GM19193 (cell line): ENCODE measurements around the gene ELMOD3.
A peak's percentile ranks its signal among the peaks of the same experiment; 100 is the strongest.

Experiments used
- POLR2A ChIP-seq: IDR thresholded peaks from 4 replicates; pipeline ENCODE4 v1.6.1; 2011; ENCODE audit not compliant: insufficient read depth, insufficient read length; ENCODE audit errors: extremely low read depth

Gene ELMOD3

GRCh38 chr2:85428343-85428881, 73.8 kb downstream of the ELMOD3 start:
- no peak for TF ChIP-seq POLR2A

- no peak for TF ChIP-seq POLR2A
These were observed 74.8 kb downstream of the ELMOD3 start for GRCh38 chr2:85429213-85429923.

- TF ChIP-seq POLR2A: no peak
These were observed 75.3 kb downstream of the ELMOD3 start for GRCh38 chr2:85429924-85430289.

- no peak for TF ChIP-seq POLR2A
These were observed 76.4 kb downstream of the ELMOD3 start for GRCh38 chr2:85430752-85431569.

- no peak for TF ChIP-seq POLR2A
These were observed 77.1 kb downstream of the ELMOD3 start for GRCh38 chr2:85431570-85432205.

- no peak for TF ChIP-seq POLR2A
These were observed 79.0 kb downstream of the ELMOD3 start for GRCh38 chr2:85433511-85434089.

- TF ChIP-seq POLR2A: no peak
These were observed 80.1 kb downstream of the ELMOD3 start for GRCh38 chr2:85434696-85435095.

GRCh38 chr2:85435220-85435958, 80.8 kb downstream of the ELMOD3 start:
- TF ChIP-seq POLR2A: no peak

GRCh38 chr2:85435981-85436835, 81.6 kb downstream of the ELMOD3 start:
- TF ChIP-seq POLR2A: no peak

GRCh38 chr2:85436836-85437487, 82.4 kb downstream of the ELMOD3 start:
- TF ChIP-seq POLR2A: no peak

GRCh38 chr2:85437488-85438200, 83.1 kb downstream of the ELMOD3 start:
- TF ChIP-seq POLR2A: peak; percentile 72
